Adrenal gland (tissue), 12 donors: Measurements from ENCODE around the gene JTB. TPM values are rescaled to one million over a fixed set of nuclear protein-coding genes. Genes with fewer than 3 reads are reported as not detected.

Source experiments
- DNase-seq, 7 donors: peaks; one replicate each; pipeline ENCODE4 v3.0.0-alpha.2; 2019 to 2020
- H3K27ac ChIP-seq, 5 donors: fragments of 200-600 bp; sonication (generic) in 4 of 5; 1 replicate in 3 of 5; 2 replicates in 2 of 5; pipeline versions ENCODE4 v1.5.1 to v1.8.0; 2016 to 2020; ENCODE audit warnings: mild to moderate bottlenecking in 1 of 5
- H3K27me3 ChIP-seq: fragments of 200-600 bp; 2 replicates; pipeline ENCODE4 v1.8.0; 2021
- H3K36me3 ChIP-seq, 2 donors: fragments of 200-600 bp; replicated peaks in 1 of 2; 1 replicate in 1 of 2; 2 replicates in 1 of 2; pipeline versions ENCODE4 v1.5.1 to v1.8.0; 2018 to 2022
- H3K4me1 ChIP-seq, 2 donors: fragments of 200-600 bp; replicated peaks in 1 of 2; 1 replicate in 1 of 2; 2 replicates in 1 of 2; pipeline versions ENCODE4 v1.5.1 to v1.8.0; 2018 to 2021
- H3K4me3 ChIP-seq, 4 donors: fragments of 200-600 bp; sonication (generic) in 3 of 4; one replicate each; pipeline ENCODE4 v1.5.1; 2016 to 2018
- H3K9me3 ChIP-seq, 3 donors: fragments of 200-600 bp; sonication (generic) in 1 of 3; replicated peaks in 1 of 3; 1 replicate in 2 of 3; 2 replicates in 1 of 3; pipeline versions ENCODE4 v1.5.1 to v1.8.0; 2016 to 2021
- CTCF ChIP-seq, 6 experiments: fragments of 450-650 bp in 4 of 6; fragments of 200-600 bp in 2 of 6; sonication (generic) in 1 of 6; IDR thresholded peaks; 1 replicate in 5 of 6; 2 replicates in 1 of 6; pipeline versions ENCODE4 v1.5.1 to v1.8.0; 2016 to 2021; ENCODE audit warnings: antibody characterized with exemption in 6 of 6, mild to moderate bottlenecking in 2 of 6, moderate library complexity in 1 of 6
- POLR2A ChIP-seq, 2 donors: fragments of 450-650 bp; IDR thresholded peaks; one replicate each; pipeline ENCODE4 v1.6.1; 2017; ENCODE audit warnings: antibody characterized with exemption in 2 of 2, mild to moderate bottlenecking in 2 of 2, moderate library complexity in 1 of 2
- WGBS, 4 donors: extraction: QIAGEN DNeasy Blood & Tissue Kit in 2 of 4; methylation state at CpG; one replicate each; pipeline versions ENCODE4 v1.1.5 to v1.1.7; 2013 to 2017; 5-methylcytosine and 5-hydroxymethylcytosine counted together
- intact Hi-C, 2 donors: fragments of 100-400 bp; cut with DNase I; formaldehyde crosslinking; loops; one replicate each; pipeline versions ENCODE4 v1.14.1 to v1.15.0; 2022 to 2023
- polyA plus RNA-seq, 3 donors: library from polyadenylated mRNA; stranded (reverse); fragments of 200-250 nt in 2 of 3; fragments of 350-450 nt in 1 of 3; fragmentation: Illumina TruSeq in 1 of 3; extraction: RNeasy Lipid Tissue Mini Kit (QIAGEN cat#74804) in 1 of 3; gene quantifications; one replicate each; pipeline ENCODE4 v1.2.3, GENCODE V29; 2013 to 2014
- total RNA-seq, 9 donors: library from RNA; depleted of rRNA in 4 of 9; stranded (reverse); fragments of >200 nt in 4 of 9; fragments of 120-200 nt in 1 of 9; fragmentation: NEBNext Ultra II Directional in 1 of 9; extraction: Animal tissue kit (Norgen Biotek cat#: 25700) in 1 of 9; gene quantifications; one replicate each; pipeline versions ENCODE4 v1.1.0 to v1.2.4, GENCODE V29; 2013 to 2023
- donor health status: healthy with polysubstance abuse.
- donor health status: Bipolar disorder and iron deficiency.
- donor health status: DM: yes; HTN: yes; CAD: no.
- donor health status: DM: no; HTN: no; CAD: no.
- donor health status: DM: no; HTN: no; CAD: no.
- donor health status: DM: yes; HTN: yes; CAD: no.

JTB gene
- total and polyA plus RNA-seq, 12 donors, result 68.3 to 327 (median 140) TPM

- peak; percentile 85 to 92 (median 90) for DNase-seq
- Histone ChIP-seq H3K36me3 (peaks cover 0 to 52% of the 10 kb centered on the region in 2 donors), H3K27me3 (no peaks in the 10 kb centered on the region), H3K4me1 (peaks cover 0 to 7% of the 10 kb centered on the region in 2 donors), H3K4me3 (peak overlapping the region in 3 of 4 donors; percentile 46 to 98 (median 75)), H3K27ac (peak overlapping the region; percentile 82 to 100 (median 94)), H3K9me3 (no peaks in the 10 kb centered on the region)
- WGBS, 4 donors, result 0 to 1% (median 1%) methylated on average over 14 to 92 of the region's 95 CpGs
- intact Hi-C loops, result loop anchor here (10.0 kb wide), 1 partner anchor 151 kb away; no protein-coding TSS in a partner anchor
- TF ChIP-seq POLR2A (IDR thresholded peaks at IDR 0.05) (peak; percentile 11 to 68), CTCF (IDR thresholded peaks at IDR 0.05) (no peak)
Measured at GRCh38 chr1:153945795-153946621, 31.5 kb downstream of the JTB start.

- intact Hi-C loops, result loop anchor here (10.0 kb wide), 1 partner anchor 150 kb away; no protein-coding TSS in a partner anchor
- Histone ChIP-seq H3K36me3 (peaks cover 0 to 52% of the 10 kb centered on the region in 2 donors), H3K4me3 (peak overlapping the region in 3 of 4 donors; percentile 42 to 98 (median 46)), H3K27me3 (no peaks in the 10 kb centered on the region), H3K27ac (peak overlapping the region; percentile 82 to 100 (median 94)), H3K4me1 (peaks cover 0 to 7% of the 10 kb centered on the region in 2 donors), H3K9me3 (no peaks in the 10 kb centered on the region)
- TF ChIP-seq CTCF (IDR thresholded peaks at IDR 0.05), result no peak
- no peak for TF ChIP-seq POLR2A (IDR thresholded peaks at IDR 0.05)
- 35 to 70% (median 46%) methylated on average over 7 to 12 of the region's 12 CpGs for WGBS, 4 donors
- peak; percentile 50 to 79 (median 65) for DNase-seq
Measured at GRCh38 chr1:153945131-153945794, 32.2 kb downstream of the JTB start.

- Histone ChIP-seq H3K27me3 (no peaks in the 10 kb centered on the region), H3K36me3 (peaks cover 0 to 52% of the 10 kb centered on the region in 2 donors), H3K27ac (peak overlapping the region; percentile 82 to 100 (median 94)), H3K4me1 (peaks cover 0 to 7% of the 10 kb centered on the region in 2 donors), H3K4me3 (peak overlapping the region in 2 of 4 donors; percentile 8 to 98), H3K9me3 (no peaks in the 10 kb centered on the region)
- intact Hi-C loops, result loop anchor here (10.0 kb wide), 1 partner anchor 150 kb away; no protein-coding TSS in a partner anchor
- DNase-seq, result no peak
- WGBS, 4 donors, result 65 to 82% (median 71%) methylated on average over 3 of the region's 3 CpGs
- TF ChIP-seq CTCF (IDR thresholded peaks at IDR 0.05) (no peak), POLR2A (IDR thresholded peaks at IDR 0.05) (no peak)
Measured at GRCh38 chr1:153944827-153945117, 32.7 kb downstream of the JTB start.
